ENCODE measurements around the gene RBM44.

- TF ChIP-seq POLR2AphosphoS5 (IDR thresholded peaks at IDR 0.05; ENCODE audit: borderline replicate concordance, low read depth, low read length) (no peak), EZH2 (IDR thresholded peaks at IDR 0.05) (no peak)
Observed at GRCh38 chr2:237883951-237884446, 85.4 kb downstream of the RBM44 start.
